Activated CD4-positive, alpha-beta T cell treated with anti-CD3 and anti-CD28 coated beads, Interleukin-2, amount 50 U/mL, for 1 hour (primary cell): ENCODE results near the gene WDR72.
"Not testable (repeated sequence)": the region's sequence is repeated elsewhere in the genome, so short reads cannot be mapped to it uniquely, and the experiment has no call there.

ENCODE experiments used
- DNase-seq: peaks from one replicate; pipeline ENCODE4 v3.0.0-alpha.2; 2020

Gene WDR72

GRCh38 chr15:53695365-53695764 is 64.1 kb downstream of the WDR72 start:
- no peak for DNase-seq

GRCh38 chr15:53694476-53694874 is 65.0 kb downstream of the WDR72 start:
- DNase-seq = no peak

- no peak for DNase-seq
Measured at GRCh38 chr15:53693729-53694475, 65.6 kb downstream of the WDR72 start.

- not testable (repeated sequence) for DNase-seq
Measured at GRCh38 chr15:53684162-53684561, 75.3 kb downstream of the WDR72 start.

GRCh38 chr15:53681056-53681455 is 78.4 kb downstream of the WDR72 start:
- no peak for DNase-seq

- no peak for DNase-seq
Measured at GRCh38 chr15:53675832-53676231, 83.6 kb downstream of the WDR72 start.

GRCh38 chr15:53671545-53671944 is 87.9 kb downstream of the WDR72 start:
- no peak for DNase-seq

- no peak for DNase-seq
Measured at GRCh38 chr15:53670701-53671100, 88.8 kb downstream of the WDR72 start.

- no peak for DNase-seq
Measured at GRCh38 chr15:53665930-53666329, 93.5 kb downstream of the WDR72 start.

- DNase-seq = no peak
Measured at GRCh38 chr15:53658827-53659555, 100.5 kb downstream of the WDR72 start.

- no peak for DNase-seq
Measured at GRCh38 chr15:53658255-53658654, 101.2 kb downstream of the WDR72 start.

- no peak for DNase-seq
Measured at GRCh38 chr15:53648934-53649333, 110.5 kb downstream of the WDR72 start.

GRCh38 chr15:53644660-53645059 is 114.8 kb downstream of the WDR72 start:
- no peak for DNase-seq

GRCh38 chr15:53634517-53635106 is 124.9 kb downstream of the WDR72 start:
- DNase-seq = no peak

- no peak for DNase-seq
Measured at GRCh38 chr15:53627279-53627678, 132.2 kb downstream of the WDR72 start.

GRCh38 chr15:53625962-53626845 is 133.3 kb downstream of the WDR72 start:
- no peak for DNase-seq

- no peak for DNase-seq
Measured at GRCh38 chr15:53625260-53625659, 134.2 kb downstream of the WDR72 start.

GRCh38 chr15:53618461-53618860 is 141.0 kb downstream of the WDR72 start:
- DNase-seq = no peak

GRCh38 chr15:53611145-53611920 is 148.1 kb downstream of the WDR72 start:
- no peak for DNase-seq

GRCh38 chr15:53591041-53591440 is 168.4 kb downstream of the WDR72 start:
- no peak for DNase-seq

GRCh38 chr15:53590380-53590779 is 169.1 kb downstream of the WDR72 start:
- DNase-seq = no peak

- DNase-seq = no peak
Measured at GRCh38 chr15:53589520-53590057, 169.9 kb downstream of the WDR72 start.
